ENCODE results near the gene SDC4.

SDC4 gene, protein sequence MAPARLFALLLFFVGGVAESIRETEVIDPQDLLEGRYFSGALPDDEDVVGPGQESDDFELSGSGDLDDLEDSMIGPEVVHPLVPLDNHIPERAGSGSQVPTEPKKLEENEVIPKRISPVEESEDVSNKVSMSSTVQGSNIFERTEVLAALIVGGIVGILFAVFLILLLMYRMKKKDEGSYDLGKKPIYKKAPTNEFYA

DNA sequence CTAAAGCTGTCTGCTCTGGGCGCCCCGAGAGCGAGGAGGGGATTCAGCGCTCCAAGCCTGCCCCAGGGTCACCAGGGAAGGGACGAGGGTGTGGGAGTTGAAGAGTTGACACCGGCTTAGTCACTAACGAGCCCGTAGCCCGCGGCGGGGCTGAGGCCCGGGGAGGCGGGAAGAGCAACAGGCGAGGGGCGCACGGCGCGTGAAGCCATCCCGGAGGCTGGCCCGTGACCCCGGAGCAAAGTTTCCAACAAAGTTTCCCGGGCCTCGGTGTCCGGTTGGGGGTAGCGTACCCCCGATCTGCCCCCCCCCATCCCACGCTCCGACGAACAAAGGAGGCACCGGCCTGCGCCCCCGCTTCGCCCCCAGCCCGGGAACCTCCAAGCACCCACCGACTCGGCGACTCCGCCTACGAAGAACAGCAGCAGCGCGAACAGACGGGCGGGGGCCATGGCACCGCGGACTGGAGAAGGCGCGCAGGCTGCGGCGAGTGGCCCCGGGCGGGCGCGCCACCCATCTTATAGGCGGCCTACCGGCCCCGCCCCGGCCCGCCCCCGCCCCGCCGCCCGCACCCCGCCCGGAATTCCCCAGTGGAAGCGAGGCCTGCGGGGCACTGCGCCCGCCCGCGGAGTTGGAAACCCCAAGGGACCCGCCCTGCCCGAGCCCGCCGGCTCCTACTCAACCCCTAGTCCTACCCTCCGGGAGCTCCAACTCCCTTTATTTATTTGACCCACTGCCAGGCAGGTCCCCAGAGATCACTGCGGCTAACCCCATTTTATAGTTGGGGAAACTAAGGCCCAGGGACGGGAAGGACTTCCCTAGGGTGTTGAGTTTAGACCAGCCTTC lies at the start of gene SDC4:
Gene SDC4 (minus strand): TSS at position 489 of the 843 bp plus-strand sequence. CDS start 40 bp downstream, at position 449.
- DNase-seq (ENCODE audit: low read depth in 2 of 3, low spot score in 1 of 3), result peak; percentile 38 to 58 (median 45)

DNA sequence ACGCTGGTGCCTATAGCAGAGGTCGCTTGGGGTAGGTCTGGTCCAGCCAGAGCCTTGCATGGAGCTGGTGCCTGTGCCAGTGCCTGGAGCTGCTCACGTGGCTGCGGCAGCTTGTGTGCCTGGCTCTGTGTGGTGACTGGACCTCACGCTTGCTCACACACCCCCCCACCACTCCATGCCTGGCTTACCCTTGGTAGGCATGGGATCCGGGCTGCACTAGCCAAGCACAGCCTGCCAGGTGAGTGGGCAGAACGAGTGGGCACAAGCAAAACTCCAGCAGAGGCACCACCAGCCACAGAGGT lies 46.8 kb upstream of the SDC4 start:
- DNase-seq (ENCODE audit: low read depth in 2 of 3, low spot score in 1 of 3), result no peak

GRCh38 chr20:45394221-45395113 lies 46.2 kb upstream of the SDC4 start:
- no peak for DNase-seq (ENCODE audit: low read depth in 2 of 3, low spot score in 1 of 3)

- no peak for DNase-seq (ENCODE audit: low read depth in 2 of 3, low spot score in 1 of 3)
Measured at GRCh38 chr20:45392733-45393132, 44.5 kb upstream of the SDC4 start.

GRCh38 chr20:45391559-45391958 lies 43.3 kb upstream of the SDC4 start:
- DNase-seq (ENCODE audit: low read depth in 2 of 3, low spot score in 1 of 3), result no peak

GRCh38 chr20:45390931-45391330 lies 42.7 kb upstream of the SDC4 start:
- DNase-seq (ENCODE audit: low read depth in 2 of 3, low spot score in 1 of 3), result no peak

DNA sequence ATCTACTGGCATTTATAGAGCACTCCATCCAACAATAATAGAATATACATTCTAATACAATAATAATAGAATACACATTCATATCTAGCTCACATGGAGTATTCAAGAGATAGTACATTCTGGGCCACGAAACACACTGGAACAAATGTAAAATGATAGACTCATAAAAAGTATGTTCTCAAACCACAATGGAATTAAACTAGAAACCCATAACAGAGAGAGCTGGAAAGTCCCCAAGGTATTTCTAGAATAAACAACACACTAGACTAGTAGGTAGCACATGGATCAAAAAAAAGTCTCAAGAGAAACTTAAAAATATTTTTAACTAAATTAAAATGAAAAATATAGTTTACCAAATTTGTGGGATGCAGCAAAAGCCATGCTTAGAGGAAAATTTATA lies 39.0 kb upstream of the SDC4 start:
- no peak for DNase-seq (ENCODE audit: low read depth in 2 of 3, low spot score in 1 of 3)

GRCh38 chr20:45378191-45378590 lies 30.0 kb upstream of the SDC4 start, which contains the start of gene TP53TG5:
Gene TP53TG5 (minus strand): TSS chr20:45378325. CDS start chr20:45378236, 89 bp downstream.
- DNase-seq (ENCODE audit: low read depth in 2 of 3, low spot score in 1 of 3), result no peak

DNA sequence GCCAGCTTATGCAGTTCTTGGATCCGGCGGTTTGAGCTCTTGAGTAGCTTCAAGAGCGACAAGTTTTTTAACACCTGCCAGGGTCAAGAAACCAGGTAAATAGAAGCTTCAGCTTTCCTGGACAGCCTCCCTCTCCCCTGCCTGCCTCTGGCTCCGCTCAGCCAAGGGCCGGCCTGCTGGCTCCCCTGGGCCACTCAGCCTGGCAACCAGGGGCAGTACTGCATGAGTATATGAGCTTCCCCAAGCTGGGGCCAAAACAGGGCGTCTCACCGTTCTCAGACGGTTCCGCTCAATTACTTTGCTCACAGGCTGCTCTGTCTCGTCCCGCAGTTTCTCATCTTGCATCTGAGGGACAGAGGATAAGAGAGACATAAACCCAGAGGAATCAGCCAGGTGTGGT lies 29.0 kb upstream of the SDC4 start:
- no peak for DNase-seq (ENCODE audit: low read depth in 2 of 3, low spot score in 1 of 3)

GRCh38 chr20:45374966-45375365 lies 26.7 kb upstream of the SDC4 start:
- DNase-seq (ENCODE audit: low read depth in 2 of 3, low spot score in 1 of 3), result no peak

DNA sequence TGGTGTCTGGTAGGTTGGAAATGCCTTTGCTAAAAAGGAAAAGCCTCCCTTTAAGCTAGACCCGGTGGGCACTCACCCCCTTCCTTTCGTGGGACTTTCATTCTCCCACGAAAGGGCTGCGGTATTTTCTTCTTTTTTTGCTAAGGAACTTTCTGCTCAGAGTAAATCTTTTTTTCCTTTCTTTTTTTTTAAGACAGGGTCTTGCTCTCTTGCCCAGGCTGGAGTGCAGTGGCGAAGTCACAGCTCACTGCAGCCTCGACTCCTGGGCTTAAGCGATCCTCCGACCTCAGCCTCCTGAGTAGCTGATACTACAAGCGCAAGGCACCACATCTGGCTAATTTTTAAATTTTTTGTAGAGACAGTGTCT lies 25.9 kb upstream of the SDC4 start:
- no peak for DNase-seq (ENCODE audit: low read depth in 2 of 3, low spot score in 1 of 3)

- DNase-seq (ENCODE audit: low read depth in 2 of 3, low spot score in 1 of 3), result peak; percentile 83 to 92 (median 87)
Measured at GRCh38 chr20:45373353-45374100, 25.3 kb upstream of the SDC4 start.

- no peak for DNase-seq (ENCODE audit: low read depth in 2 of 3, low spot score in 1 of 3)
Measured at GRCh38 chr20:45372646-45373352, 24.6 kb upstream of the SDC4 start.

DNA sequence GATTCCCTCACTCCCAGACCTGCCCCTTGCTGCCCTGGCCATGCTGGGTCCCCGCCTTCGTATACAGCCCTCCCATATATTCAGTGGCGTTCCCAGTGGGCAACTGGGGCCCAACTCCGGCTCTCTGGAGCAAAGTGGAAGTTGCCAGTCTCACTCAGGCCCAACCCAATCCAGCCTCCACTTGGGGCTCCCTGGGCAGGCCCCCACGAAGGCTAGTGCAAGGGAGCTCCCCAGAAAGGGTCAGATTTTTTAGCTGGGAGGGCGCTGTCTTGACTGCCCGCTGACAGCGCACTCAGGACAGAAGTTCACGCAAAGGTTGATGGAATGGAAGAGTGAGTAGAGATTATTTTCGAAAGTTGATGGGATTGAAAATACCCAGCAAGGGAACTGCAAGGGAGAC lies 24.0 kb upstream of the SDC4 start:
- no peak for DNase-seq (ENCODE audit: low read depth in 2 of 3, low spot score in 1 of 3)

DNA sequence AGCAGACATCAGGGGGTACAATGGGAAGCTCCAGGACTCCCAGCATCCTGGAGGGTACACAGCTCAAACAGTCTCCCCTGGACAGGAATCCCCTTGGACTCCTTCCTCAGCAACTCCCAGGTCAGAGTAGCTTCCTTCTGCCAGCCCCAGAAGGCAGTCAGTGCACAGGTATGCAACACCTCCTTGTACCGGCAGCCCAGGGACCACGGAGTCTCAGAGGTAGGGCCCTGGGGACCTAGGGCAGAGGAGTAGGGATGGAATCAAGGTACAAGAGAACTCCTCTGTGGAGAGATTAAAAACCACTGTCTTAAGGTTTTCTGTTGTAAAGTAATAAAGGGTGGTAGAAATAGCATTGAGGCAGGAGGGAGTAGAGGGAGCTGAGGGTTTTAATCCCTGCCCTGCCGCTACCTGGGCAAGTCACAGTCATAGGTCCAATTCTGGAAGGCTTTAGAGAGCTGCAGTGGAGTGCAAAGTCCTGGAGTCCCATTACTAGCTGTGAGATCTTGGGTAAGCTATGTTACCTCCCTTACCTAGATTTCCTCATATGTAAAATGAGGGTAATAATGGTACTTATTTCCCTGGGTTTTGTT lies 22.4 kb upstream of the SDC4 start:
- no peak for DNase-seq (ENCODE audit: low read depth in 2 of 3, low spot score in 1 of 3)

GRCh38 chr20:45368221-45368980 lies 20.2 kb upstream of the SDC4 start:
- no peak for DNase-seq (ENCODE audit: low read depth in 2 of 3, low spot score in 1 of 3)

DNA sequence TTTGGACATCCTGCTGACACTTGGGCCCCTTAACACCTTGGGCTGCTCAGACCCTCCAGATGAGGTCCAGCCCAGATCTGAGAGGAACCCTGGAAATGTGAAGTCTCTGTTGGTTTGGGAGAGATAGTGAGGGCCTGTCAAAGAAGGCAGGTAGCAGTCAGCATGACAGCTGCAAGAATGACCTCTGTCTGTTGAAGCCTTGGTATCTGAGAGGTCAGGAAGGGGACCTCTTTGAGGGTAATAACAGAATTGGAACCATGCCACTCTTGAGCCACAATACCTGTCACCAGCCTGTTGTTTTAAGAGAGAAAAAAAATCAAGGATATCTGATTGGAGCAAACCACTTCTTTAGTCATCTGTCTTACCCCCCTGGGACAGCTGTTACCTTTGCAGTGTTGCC lies 18.9 kb upstream of the SDC4 start:
- no peak for DNase-seq (ENCODE audit: low read depth in 2 of 3, low spot score in 1 of 3)

DNA sequence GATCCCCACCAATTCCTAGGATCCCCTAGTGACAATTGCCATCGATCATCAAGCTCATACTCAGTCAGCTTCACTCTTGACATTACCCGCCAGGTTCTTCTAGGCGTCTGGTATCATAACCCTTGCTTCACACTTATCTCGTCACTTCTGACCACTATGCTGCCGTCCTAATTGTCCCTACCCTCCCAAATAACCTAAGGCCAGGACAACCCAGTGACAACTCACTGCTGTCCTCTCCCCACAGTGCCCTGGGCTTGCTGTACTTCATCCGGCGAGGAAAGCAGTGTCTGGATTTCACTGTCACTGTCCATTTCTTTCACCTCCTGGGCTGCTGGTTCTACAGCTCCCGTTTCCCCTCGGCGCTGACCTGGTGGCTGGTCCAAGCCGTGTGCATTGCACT lies 18.4 kb upstream of the SDC4 start:
- DNase-seq (ENCODE audit: low read depth in 2 of 3, low spot score in 1 of 3), result no peak

DNA sequence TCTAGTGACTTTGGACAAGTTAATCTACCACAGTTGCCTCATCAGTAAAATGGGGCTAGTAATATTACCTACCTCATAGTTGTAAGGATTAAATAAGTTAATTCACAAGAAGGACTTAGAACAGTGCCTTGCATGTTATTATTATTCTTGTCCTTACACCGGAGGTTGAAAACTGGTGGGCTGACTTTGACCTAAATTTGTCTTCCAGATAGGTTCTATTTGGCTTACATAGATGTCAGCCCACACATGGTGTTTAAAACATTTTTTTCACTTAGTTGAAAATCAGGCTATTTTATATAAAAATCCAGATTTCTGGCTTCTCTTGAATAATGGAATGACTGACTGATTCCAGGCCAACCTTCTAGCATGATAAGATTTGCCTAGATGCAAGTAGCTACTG lies 18.0 kb upstream of the SDC4 start:
- no peak for DNase-seq (ENCODE audit: low read depth in 2 of 3, low spot score in 1 of 3)
